SH-SY5Y (cell line): Measurements from ENCODE around the gene BLOC1S1.

Experiments used
- GATA2 ChIP-seq: IDR thresholded peaks from 2 replicates; pipeline ENCODE4 v1.6.1; 2011; ENCODE audit warnings: mild to moderate bottlenecking, low read depth, low read length
- GATA3 ChIP-seq: IDR thresholded peaks from 2 replicates; pipeline ENCODE4 v1.6.1; 2011; ENCODE audit warnings: low read depth, mild to moderate bottlenecking, low read length, moderate library complexity

DNA sequence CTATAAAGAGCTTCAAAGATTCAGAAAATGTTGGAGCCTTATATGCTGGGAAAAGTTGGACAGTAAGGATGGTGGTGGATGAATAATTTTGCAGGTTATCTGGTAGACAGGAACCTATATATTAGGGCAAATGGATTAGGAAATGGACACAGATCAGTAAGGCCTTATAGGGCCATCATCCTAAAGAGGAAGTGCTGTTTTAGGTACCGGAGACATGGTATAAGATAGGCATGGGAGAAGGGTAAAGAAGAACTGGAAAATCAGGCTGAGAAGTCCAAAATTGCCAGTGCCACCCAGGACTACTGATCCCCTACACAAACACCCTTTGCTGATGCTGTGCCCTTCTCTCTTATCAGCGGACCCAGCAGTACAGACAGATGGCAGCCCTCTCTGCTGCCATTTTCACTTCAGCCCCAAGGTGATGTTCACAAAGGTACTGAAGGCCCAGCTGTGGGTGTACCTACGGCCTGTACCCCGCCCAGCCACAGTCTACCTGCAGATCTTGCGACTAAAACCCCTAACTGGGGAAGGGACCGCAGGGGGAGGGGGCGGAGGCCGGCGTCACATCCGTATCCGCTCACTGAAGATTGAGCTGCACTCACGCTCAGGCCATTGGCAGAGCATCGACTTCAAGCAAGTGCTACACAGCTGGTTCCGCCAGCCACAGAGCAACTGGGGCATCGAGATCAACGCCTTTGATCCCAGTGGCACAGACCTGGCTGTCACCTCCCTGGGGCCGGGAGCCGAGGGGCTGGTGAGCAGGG, 32.6 kb downstream of the BLOC1S1 start:
- TF ChIP-seq GATA3 = no peak
- TF ChIP-seq GATA2 = no peak
